ENCODE data around the gene LMBR1L.

- TF ChIP-seq POLR2A (IDR thresholded peaks at IDR 0.05; ENCODE audit: low read length) (no peak), GATA1 (IDR thresholded peaks at IDR 0.05; ENCODE audit: low read depth, low read length) (no peak)
Observed at GRCh38 chr12:49147384-49147783, 36.7 kb upstream of the LMBR1L start.

All from erythroblast (primary cell).